NCI-H1417 treated with DMSO at 0.1 percent for 48 hours (cell line): ENCODE measurements around the gene CHST12.
A peak's percentile ranks its signal among the peaks of the same experiment; 100 is the strongest.
"Not testable (repeated sequence)": the region's sequence is repeated elsewhere in the genome, so short reads cannot be mapped to it uniquely, and the experiment has no call there.

Experiments
- DNase-seq: peaks from one replicate; lab custom pipeline; 2025; lab: John Stamatoyannopoulos, UW

CHST12 gene

DNA sequence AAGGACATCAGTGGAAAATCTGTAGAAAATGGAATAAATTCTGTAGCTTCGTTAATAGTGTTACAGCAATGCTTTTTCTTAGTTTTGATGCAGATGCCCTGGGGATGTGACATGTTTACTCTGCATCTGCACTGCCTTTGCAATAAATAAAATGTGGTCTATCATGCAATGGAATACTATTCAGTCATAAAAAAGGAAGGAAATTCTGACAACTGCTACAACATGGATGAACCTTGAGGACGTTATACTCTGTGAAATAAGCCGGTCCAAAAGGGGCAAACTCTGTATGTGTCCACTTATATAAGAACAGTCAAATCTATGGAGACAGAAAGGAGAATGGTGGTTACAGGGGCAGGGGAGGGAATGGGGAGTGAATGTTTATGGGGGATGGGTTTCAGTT is 59.3 kb downstream of the CHST12 start:
- DNase-seq: no peak

- no peak for DNase-seq
Measured at GRCh38 chr7:2465928-2466327, 62.5 kb downstream of the CHST12 start.

- DNase-seq: no peak
Measured at GRCh38 chr7:2466675-2467074, 63.3 kb downstream of the CHST12 start.

- DNase-seq: no peak
Measured at GRCh38 chr7:2468227-2468626, 64.8 kb downstream of the CHST12 start.

DNA sequence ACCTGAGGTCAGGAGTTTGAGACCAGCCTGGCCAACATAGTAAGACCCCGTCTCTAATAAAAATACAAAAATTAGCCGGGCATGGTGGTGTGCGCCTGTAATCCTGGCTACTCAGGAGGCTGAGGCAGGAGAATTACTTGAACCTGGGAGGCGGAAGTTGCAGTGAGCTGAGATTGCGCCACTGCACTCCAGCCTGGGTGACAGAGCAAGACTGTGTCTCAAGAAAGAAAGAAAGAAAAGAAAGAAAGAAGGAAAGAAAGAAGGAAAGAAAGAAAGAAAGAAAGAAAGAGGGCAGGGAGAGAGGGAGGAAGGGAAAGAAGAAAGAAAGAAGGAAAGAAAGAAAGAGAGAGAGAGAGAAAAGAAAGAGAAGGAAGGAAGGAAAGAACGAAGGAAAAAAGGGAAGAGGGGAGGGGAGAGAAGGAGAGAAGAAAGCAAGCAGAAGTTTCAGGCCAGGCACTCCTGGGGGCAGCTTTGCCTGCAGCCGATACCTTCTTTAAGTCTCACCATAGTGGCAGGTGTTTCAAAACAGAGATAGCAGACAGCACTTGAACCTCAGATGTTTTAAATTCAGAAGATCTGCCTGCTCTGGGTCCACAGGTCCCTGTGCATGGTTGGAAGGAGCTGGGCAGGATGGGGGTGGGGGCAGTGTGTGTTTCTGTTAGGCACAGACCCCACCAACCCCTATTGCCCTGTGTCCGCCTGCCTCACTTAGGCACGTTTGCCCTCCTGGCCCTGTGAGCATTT is 66.2 kb downstream of the CHST12 start:
- not testable (repeated sequence) for DNase-seq

DNA sequence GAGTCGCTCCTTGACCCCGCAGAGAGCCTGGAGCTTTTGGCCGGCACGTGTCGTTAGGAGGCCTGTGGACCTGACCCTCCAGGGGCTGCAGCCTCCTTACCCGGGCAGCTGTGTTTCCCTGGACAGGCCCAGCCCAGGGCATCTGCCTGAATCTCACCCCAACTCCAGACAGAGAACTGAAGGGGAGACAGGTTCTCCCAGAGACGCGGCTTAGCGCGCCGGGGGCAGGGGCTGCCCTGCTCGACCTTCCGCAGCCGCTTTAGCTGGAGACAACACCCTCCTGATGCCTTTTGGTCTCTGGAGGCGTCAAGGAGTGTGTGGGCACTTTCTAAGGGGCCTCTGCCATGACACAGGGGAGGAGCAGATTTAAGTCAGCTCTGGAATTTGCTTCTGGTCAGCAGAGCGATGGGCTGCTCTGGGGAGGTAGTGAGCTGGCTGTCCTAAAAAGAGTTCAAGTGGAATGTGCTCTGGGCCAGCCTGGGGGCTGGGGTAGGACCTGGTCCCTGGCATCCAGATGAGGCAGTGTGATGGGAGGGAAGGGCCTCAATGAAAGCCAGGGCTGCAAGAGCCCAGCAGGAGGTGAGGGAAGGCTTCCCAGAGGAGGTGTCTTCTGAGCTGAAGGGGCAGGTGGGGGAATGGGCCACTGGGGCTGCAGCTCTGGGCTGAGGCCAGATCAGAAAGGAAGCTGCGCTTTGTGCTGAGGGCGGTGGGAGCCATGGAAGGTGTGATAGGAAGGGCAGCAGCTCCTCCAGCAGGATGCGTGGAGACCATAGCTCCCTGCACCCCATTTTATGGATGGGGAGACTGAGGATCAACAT is 67.0 kb downstream of the CHST12 start:
- DNase-seq: no peak

GRCh38 chr7:2471022-2471329 is 67.6 kb downstream of the CHST12 start:
- DNase-seq: no peak

- DNase-seq: peak; percentile 64
Measured at GRCh38 chr7:2471396-2471795, 68.0 kb downstream of the CHST12 start.

DNA sequence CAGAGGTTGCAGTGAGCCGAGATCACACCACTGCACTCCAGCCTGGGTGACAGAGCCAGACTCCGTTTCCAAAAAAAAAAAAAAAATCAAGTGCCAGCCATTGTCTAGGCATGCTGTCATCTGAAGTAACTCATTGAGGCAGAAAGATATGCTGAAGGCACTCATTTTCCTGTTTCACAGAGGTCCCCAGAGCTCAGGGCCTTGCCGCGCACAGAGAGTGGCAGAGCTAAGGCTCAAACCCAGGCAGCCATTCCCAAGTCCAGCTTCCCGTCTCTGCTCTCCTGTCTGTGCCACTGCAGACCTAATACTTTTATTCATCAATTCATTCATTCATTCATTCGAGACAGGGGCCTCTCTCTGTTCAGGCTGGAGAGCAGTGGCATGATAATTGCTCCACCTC is 69.3 kb downstream of the CHST12 start:
- DNase-seq: no peak

DNA sequence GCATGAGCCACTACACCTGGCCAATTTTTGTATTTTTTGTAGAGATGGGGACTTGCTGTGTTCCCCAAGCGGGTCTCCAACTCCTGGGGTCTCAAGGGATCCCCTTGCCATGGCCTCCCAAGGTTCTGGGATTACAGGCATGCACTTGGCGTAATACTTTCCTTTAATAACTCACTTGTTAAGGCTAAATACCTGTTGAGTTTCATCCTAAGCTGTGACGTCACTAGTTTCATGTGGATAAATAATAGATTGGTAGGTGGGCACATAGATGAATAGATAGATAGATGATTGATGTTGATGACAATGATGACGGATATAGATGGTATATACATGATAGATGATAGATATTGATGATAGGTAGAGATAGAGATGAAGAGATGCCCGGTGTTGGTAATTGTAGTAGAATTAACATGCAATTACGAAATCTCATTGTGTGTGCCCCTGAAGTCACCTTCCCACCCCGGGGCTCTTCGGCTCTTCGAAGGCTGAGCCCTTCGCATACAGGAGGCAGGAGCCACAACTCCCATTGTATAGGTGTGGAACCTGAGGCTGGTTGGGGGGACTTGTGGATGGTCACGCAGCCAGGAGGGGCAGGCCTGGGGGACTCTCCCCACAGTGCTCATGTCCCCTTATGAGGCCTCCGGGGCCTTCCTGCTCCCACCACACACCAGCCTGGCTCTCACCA is 70.2 kb downstream of the CHST12 start:
- DNase-seq: no peak

- no peak for DNase-seq
Measured at GRCh38 chr7:2474224-2474623, 70.8 kb downstream of the CHST12 start.

- no peak for DNase-seq
Measured at GRCh38 chr7:2474813-2475677, 71.6 kb downstream of the CHST12 start.

DNA sequence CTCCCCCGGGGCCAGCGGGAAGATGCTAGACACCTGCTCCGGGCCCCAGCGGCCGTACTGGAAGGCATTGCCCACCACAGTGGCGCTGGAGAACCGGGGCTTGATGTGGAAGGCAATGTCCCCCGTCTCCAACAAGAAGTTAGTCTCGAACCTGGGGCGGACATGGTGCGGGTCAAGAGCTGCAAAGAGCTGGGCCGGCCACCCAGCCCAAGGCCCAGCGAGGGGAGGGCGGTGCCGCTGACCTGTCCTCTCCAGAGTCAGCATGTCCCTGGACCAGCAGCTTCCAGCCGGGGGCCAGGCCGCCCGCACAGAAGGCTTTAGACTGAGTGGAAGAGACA is 72.2 kb downstream of the CHST12 start:
- no peak for DNase-seq

GRCh38 chr7:2476298-2476697 is 72.9 kb downstream of the CHST12 start, which contains the start of gene GRIFIN:
Gene GRIFIN (minus strand): TSS chr7:2476398. CDS start chr7:2476383, 15 bp downstream.
- no peak for DNase-seq

GRCh38 chr7:2476776-2477446 is 73.5 kb downstream of the CHST12 start:
- DNase-seq: no peak

GRCh38 chr7:2477447-2478398 is 74.3 kb downstream of the CHST12 start:
- no peak for DNase-seq

GRCh38 chr7:2478399-2478785 is 75.0 kb downstream of the CHST12 start:
- DNase-seq: no peak

DNA sequence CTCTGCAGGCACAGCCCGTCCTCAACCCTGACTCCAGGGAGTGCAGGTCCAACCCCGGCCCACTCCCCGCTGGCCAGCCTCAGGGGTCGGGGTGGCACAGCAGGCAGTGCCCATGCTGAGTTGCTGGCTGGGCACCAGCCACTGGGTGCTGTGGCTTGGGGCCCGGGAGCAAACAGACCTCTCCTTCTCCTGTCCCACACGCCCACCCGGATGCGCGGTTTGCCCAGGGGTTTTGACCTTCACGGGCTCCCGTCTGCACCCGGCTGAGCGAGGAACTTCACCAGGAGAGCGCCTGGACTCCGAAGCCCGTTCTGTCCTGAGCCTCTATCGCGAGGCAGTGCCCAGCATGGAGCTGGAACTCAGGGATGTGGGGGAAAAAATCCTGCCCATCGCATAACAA is 75.4 kb downstream of the CHST12 start:
- no peak for DNase-seq

- DNase-seq: no peak
Measured at GRCh38 chr7:2479276-2480069, 76.1 kb downstream of the CHST12 start.

DNA sequence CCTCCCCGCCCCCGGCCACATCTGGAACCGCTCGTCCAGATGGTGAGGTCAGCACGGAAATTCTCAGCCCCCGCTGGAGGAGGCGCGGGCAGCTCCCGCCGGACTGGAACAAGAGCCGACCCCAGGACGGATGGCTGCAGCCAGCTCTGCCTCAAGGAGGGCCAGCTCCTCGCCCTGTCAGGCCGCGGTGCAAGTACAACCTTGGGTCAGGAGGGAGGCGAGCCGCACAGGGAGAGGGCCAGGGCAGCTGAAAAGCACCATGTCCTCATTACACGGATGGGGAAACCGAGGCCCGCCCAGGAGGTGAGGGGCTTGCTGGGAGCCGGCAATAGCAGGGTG is 76.6 kb downstream of the CHST12 start:
- DNase-seq: no peak
